HG03159 (cell line): Measurements from ENCODE around the gene TEAD1.

Source experiments
- ATAC-seq: cut with Tn5 transposase; IDR thresholded peaks from one replicate; pipeline ENCODE4 v1.9.1; 2021; ENCODE audit warnings: mild to moderate bottlenecking, moderate library complexity; ENCODE audit not compliant: unreplicated experiment

TEAD1 gene

DNA sequence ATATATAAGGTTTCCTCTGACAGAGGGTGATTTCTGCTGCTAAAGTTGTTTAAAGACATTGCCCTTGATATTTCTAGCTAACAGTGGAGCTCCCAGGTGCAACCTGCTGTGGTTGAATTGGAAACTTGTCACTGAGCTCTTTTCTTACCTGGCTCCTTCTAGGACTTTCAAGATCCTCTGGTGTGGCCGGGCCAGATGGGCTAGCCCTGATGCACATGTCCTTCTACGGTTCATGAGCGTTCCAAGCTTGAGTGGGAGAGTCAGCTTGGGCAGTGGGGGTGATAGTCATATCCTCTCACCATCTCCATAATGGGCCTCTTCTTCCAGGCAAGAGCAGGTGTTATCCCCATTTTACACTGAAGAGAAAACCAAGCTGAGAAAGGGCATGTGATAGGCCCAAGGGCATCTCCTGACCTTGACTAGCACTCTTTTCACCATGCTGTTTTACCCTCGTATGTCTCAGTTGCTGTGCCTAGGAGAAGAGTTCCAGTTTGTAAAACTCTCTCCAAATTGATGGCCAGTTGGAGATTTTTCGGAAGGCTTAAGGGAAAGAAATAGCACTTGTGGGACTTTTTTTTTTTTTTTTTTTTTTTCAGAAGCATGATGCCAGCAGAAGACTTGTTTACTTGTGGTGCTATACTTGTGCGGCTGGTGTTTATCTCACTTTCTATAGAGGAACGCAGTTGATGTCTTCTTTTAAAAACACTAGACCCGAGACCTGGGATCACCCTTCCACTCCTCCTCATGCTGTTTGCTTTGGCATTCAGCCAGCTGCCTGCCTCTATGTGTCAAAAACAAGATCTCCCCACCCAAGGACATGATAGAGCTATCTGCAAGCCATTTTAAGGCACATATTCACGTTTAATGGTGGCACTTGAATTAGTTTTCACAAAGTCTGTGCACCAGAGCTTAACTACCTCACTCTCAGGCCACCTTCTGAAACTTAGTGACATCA is 32.6 kb downstream of the TEAD1 start:
- no peak for ATAC-seq

DNA sequence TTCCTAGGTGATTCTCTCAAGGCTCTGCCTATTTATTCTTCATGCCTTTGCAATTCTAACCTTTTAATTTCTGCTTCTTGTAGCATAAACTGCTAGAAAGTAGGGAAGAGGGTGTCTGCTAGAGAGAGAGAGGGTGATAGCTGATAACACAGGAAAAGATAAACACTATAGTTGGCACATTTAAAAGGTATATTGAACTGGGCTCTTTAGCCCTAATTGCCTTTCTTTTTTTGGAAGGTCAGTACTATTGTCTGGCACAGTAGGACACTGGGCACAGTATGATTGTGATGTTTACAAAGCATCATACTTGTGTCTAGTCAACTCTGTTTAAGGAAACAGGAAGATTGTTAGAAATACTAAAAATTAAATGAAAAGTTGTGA is 33.3 kb downstream of the TEAD1 start:
- ATAC-seq, result no peak

DNA sequence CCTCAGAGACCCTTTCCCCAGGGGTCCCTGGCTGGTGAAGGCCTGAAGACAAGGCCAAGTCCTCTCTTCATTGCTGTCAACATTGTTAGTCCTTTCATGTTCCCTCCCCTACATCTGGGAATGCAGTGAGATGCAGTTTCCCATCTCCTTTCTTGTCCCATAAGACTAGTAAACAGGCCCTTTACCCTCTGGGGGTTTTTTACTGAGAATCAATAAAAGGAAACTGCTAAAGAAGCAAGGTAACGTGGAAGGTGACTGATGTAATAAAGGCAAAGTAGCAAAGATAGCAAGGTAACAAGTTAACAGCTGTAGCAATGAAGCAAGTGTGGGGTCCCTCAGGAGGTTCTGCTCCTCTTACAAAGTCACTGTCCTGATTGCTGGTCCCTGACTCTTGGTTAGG is 37.3 kb downstream of the TEAD1 start:
- ATAC-seq, result no peak

- no peak for ATAC-seq
These were observed 37.9 kb downstream of the TEAD1 start for GRCh38 chr11:12712132-12712531.

DNA sequence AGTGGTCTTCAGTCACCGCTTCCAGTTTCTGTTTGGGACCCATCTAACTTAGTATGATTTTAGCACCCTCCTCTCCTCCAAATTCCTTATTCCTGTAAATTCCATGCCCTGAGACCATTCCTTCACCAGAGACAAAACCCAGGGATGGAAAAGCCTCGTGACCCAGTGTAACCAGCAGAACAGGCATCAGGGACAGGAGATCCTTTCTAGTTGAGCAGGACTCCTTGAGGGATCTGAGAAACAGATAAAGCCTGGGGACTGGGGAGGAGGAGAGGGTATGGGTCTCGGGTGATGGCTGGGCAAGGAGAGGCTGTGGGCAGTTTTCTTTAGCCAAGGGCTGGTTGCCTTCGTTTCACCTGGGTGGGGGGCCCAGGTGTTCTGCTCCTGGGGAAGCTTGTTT is 40.9 kb downstream of the TEAD1 start:
- no peak for ATAC-seq

- ATAC-seq, result no peak
These were observed 41.7 kb downstream of the TEAD1 start for GRCh38 chr11:12715941-12716340.

DNA sequence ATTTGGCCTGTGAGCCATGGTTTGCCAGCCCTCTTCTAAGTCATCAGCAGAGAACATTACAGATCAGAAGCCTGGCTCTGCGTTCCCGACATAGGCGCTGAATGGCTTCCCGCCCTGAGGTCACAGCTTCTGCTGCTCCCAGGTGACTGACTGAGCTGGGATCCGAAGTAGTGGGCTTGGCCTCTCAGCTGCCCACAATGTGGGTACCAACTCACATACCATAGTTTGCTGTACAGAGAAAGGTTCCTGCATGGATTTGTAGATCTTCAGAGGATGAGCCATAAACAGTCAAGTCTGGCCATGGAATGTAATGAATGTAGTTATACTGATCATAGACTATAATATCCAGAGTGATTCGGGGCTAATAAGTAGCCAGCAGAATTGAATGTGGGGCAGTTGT is 42.6 kb downstream of the TEAD1 start:
- no peak for ATAC-seq

DNA sequence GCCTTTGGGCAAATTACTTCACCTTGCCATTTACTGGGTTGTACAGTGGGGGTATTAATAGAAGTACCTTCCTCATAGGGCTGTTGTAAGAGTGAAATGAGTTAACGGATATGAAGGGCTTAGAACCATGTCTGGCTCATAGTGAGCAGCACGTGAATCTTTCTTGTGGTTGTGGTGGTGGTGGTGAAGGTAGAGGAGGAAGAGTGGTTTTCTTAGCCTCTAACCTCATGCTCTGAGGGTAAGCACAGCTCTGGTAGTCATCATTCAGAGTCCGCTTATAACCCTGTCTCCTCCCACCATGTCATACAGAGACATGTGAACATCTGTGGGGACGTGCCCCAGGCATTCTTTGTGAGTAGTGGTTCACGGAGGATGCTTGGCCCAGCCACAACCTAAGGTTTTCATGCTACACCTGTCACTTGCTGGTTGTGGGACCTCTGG is 43.6 kb downstream of the TEAD1 start:
- peak; percentile 91 for ATAC-seq

DNA sequence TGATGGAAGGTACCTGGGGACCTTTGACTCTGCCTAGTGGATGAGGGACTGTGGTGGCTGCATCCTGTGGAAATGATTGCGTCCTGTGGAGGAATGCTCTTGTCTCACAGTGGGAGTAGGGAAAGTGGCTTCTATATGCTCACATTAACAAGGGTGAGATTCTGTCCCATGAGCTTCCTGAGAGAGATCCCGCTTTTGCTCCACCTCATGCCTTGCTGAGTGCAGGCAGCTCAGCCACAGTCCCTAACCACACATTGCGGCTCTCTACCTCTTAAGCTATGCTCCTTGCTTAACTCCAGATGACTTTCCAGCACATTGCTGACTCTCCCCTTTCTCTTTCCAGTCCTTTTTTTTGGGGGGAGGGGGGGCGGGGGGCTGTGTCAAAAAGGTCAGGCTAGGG is 45.0 kb downstream of the TEAD1 start:
- no peak for ATAC-seq

GRCh38 chr11:12721816-12722604 is 47.8 kb downstream of the TEAD1 start:
- ATAC-seq, result no peak

DNA sequence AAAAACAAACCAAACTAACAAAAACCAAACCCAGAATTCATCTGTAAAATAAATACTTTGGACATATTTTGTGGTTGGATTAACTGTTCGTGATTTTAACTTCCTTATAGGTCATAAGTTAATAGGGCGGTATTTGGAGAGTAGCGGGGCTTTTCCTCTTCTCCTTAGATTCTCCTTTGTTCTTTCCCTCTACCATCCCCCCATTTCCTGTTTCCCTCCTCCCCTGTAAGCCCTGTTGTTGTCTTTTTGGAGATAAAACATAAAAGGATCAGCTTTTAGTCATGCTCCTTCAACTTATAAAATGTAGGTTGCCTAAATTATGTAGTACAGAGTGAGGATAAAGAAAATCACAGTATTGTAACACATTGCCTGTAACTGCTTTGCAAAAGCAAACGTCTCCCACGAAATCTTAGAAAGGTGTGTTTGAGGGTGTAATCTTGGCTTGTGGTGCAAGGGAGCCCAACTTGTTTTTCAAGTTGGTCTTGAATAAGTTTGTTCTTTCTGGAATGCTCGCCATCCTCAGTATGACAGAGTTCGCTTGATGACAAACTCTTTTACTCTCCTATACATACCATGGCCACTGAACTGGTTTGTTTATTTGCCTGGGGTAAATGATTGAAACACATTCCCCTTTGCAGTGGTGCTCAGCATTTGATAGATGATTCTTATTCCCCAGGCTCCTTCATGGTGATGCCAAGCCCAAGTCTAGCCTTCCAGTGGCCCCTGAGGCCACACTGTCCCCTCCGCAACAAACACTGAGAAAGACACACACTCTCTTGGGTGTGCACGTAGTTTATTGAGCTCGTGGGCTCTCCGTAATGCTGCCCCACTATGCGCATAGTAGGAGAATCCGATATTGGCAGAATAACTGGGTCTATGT is 49.4 kb downstream of the TEAD1 start:
- ATAC-seq, result no peak

DNA sequence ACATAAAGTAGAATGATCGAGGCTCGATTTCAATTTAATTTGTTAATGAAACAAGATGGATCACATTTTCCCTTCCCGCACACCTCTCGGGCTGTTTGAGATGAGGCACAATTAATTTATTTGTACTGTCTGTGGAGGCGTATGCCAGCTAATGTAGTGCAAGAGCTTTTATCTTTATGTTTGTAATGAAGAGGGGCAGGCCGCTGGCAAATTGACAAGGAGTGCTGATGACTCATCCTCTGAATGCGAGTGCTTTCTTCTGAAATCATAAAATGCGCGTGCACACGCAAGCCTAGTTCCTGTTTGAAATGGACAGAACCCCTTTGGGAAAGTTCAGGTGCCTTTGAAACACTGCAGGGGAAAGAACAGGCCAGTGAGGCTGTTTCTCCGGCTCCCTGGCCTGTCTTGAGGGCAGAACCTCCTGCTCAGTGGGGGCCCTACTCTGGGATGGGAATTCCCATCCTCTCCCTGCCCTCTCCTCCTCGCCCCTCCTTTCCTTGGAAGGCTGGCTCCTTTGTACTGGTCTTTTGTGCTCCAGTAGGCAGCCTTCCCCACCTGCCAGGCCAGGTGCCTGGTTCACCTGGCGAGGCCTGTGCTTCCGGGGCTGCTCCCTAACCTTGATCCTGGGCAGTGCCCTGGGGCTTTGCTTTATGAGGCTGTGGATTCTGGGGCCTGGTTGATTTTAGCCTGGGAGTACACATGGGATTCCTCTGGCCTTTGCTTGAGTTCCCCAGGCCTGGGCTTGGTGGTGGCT is 50.3 kb downstream of the TEAD1 start:
- ATAC-seq, result no peak

DNA sequence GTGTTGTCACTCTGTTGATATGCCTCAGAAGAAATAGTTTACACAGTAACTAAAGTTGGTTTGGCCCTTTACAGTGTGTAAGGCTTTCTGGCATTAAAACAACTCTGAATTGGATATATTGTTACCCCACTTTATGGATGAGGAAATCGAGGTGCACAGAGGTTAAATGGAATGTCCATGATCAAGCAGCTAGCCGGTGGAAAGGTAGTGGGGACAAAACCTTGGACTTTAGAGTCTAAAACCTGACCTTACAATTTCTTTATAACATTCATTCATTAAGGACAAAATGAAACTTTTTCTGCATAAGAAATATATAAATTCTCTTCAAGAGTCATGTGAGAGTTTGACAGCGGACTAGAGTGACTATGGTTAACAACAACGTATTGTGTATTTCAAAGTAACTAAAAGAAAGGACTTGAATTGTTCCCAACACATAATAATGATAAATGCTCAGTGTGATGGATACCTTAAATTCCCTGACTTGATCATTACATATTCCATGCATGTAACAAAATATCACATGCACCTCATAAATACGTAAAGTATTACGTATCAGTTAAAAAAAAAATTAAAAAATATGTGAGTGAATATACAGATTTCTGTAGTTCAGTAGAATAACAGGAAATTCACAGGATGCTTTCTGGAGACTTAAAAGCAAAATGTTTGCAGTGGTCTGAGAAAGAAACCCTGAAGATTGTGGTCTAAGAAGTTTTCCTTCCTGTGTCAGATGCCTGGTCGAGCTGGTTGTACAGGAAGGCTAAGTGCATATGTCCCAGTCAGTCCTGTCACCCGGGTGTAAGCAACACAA is 51.0 kb downstream of the TEAD1 start:
- ATAC-seq, result no peak

DNA sequence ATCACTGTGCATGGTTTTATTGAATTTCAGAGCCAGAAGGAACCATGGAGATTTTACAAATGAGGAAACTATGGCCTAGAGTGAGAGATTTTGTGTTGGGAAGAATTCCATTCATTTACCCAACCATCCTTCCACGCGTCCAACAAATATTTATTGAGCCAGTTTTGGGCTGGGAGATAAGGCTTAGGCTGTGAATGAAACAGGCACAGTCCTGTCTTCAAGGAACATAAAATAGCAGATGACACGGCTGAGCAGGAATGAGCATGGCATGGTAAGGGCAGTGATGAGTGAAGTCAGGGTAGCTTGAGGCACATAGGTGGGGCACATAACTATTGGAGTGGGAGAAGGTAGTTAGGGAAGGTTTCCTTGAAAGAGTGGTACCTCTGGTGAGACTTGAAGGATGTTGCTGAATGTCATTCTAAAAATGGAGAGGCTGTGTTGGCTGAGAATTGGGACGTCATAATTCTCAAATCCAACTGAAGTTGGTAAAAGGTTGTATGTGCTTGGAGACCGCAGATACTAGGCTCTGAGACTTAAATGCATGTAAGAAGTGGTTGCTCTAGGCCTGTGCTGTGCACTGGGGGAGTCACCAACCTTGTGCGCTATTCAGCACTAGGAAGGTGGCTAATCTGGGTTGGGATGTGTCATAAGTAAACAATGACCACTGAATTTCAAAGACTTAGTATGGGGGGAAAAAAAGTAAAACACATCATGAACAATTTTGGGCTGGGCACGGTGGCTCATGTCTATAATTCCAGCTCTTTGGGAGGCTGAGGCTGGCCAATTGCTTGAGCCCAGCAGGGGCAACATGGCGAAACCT is 51.9 kb downstream of the TEAD1 start:
- no peak for ATAC-seq

- ATAC-seq, result no peak
These were observed 53.5 kb downstream of the TEAD1 start for GRCh38 chr11:12727563-12728211.

GRCh38 chr11:12728417-12728816 is 54.2 kb downstream of the TEAD1 start:
- ATAC-seq, result no peak

DNA sequence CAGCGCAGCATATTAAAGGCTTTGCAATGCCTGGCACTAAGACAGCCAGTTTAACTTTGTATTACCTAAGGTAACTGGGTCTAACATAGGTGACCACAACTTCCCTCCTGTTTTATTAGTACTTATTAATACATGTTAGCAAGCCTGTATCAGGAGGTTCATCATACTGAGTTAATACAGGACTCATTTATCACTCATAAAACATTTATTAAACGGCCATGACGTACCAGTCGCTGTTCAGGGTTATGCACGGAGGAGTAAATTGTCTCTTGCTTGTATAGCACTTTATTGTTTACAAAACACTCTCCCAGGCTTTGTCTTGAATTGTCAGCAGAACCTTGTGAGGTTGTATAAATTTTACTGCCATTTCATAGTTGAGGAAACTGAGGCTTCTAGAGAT is 55.7 kb downstream of the TEAD1 start:
- no peak for ATAC-seq

DNA sequence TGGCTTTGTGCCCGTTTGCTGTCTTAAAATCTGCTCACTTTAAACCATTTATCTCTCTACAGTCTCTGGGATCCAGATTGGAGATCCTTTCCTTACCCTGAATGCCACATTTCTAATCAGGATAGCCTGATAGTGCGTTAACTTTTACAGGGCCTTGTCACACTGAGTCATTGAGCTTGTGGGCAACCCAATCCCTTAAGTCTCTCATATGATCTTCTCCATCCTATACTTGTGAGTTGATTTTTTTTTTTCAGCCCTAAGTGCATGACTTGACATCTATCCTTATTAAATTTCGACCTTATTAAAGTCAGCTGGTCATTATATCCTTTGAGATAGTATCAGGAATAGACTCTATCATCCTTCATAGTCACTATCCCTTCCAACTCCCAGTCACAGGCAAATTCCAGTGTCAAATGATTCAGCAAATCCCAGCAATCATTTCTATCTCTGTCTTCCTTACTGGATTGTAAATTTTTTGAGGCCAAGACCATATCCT is 57.7 kb downstream of the TEAD1 start:
- ATAC-seq, result no peak
